ENCODE results near the gene GGA2. TPM values are rescaled to one million over a fixed set of nuclear protein-coding genes. Genes with fewer than 3 reads are reported as not detected.
A peak's percentile ranks its signal among the peaks of the same experiment; 100 is the strongest.

GGA2 gene
- total and polyA plus RNA-seq, 9 donors, result 27.1 to 141 (median 83.3) TPM

DNA sequence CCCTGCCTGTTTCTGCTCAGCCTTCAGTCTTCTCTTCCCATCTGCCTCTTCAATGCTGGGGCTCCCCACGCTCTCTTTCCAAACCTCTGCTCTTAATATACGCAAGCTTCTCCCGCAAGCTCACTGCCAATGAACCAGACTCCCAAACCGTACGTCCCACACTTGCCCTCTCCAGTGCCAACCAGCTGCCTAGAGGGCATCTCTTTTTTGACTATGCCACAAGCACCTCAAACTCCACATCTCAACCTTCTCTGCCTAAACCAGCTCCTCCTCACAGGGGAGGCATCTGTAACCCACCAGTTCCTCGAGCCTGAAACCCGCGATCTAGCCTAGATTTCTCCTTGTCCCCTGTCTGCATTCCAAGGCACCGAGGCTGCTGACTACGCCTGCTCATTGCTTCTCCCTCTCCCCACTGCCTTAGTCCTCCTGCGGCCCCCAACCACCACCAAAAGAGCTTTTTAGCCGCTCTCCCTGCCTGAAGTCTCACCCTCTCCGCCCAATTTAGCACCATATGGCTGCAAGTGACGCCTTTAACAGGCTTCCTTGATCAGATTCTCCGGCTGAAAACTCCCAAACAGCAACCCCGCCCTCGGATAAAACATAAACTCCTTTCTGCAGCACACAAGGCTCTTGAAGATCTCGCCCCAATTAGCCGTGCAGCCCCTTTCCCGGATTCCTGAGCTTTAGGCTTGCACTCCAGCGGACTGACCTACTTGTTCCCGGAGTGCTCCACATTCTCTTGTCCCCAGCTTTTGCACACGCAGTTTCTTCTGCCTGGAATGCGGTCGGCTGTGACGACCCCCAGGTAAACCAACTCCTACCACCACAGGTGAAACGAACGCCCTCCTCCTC, 1.5 kb downstream of the GGA2 start:
- intact Hi-C loops (cut with DNase I), result loop anchor here in 1 of 4 donors (10.0 kb wide), 1 partner anchor 46 kb away; the partner anchor contains the start of genes EARS2 and UBFD1
- no peaks in the 10 kb centered on the region for H3K27me3 ChIP-seq
- H3K4me3 ChIP-seq, result peak overlapping the region; percentile 74
- H3K4me1 ChIP-seq (ENCODE audit: insufficient read depth), result peaks cover 29% of the 10 kb centered on the region
- TF ChIP-seq POLR2A (IDR thresholded peaks at IDR 0.05), result no peak
- no peaks in the 10 kb centered on the region for H3K36me3 ChIP-seq
- no peaks in the 10 kb centered on the region for H3K9me3 ChIP-seq
- no peak for DNase-seq
- peak overlapping the region in 1 of 2 donors; percentile 87 for H3K27ac ChIP-seq
- WGBS, 3 donors, result 5 to 10% (median 6%) methylated on average over 28 of the region's 28 CpGs

DNA sequence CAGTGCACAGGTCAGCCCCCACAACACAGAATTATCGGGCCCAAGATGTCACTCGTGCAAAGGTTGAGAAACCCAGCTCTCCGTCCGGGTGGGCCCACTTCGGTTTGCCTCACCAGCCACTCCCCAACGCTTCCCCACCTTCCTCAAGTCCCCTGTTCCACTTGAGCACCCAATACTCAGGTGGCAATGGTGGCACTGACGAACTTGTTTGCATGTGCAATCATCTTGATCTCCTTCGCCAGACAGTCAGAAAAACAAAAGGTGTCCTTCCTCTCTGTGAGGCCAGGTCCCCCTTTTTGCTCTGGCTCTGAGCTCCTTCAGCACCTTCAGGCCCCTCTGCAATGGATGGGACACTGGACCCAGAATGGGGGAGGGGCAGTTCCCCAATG, 3.7 kb downstream of the GGA2 start:
- no peak overlapping the region for H3K27ac ChIP-seq
- H3K27me3 ChIP-seq, result no peaks in the 10 kb centered on the region
- WGBS, 3 donors, result 95 to 97% (median 96%) methylated on average over 8 of the region's 8 CpGs
- no peak for TF ChIP-seq EP300 (IDR thresholded peaks at IDR 0.05)
- TF ChIP-seq POLR2A (IDR thresholded peaks at IDR 0.05), result no peak
- TF ChIP-seq CTCF (IDR thresholded peaks at IDR 0.05), result no peak
- no peak overlapping the region for H3K4me3 ChIP-seq
- H3K9me3 ChIP-seq, result no peaks in the 10 kb centered on the region
- no peaks in the 10 kb centered on the region for H3K36me3 ChIP-seq
- intact Hi-C loops (cut with DNase I), result loop anchor here in 1 of 4 donors (10.0 kb wide), 1 partner anchor 48 kb away; the partner anchor contains the start of genes EARS2 and UBFD1
- peaks cover 41% of the 10 kb centered on the region for H3K4me1 ChIP-seq (ENCODE audit: insufficient read depth)
- DNase-seq, result no peak

GRCh38 chr16:23505671-23506605, 4.4 kb downstream of the GGA2 start:
- Histone ChIP-seq H3K36me3 (no peaks in the 10 kb centered on the region), H3K4me3 (no peak overlapping the region), H3K27ac (no peak overlapping the region), H3K27me3 (no peaks in the 10 kb centered on the region), H3K4me1 (ENCODE audit: insufficient read depth) (peaks cover 41% of the 10 kb centered on the region), H3K9me3 (no peaks in the 10 kb centered on the region)
- TF ChIP-seq EP300 (IDR thresholded peaks at IDR 0.05), result no peak
- no peak for TF ChIP-seq CTCF (IDR thresholded peaks at IDR 0.05)
- no peak for DNase-seq
- 79 to 83% (median 82%) methylated on average over 7 of the region's 7 CpGs for WGBS, 3 donors
- intact Hi-C loops (cut with DNase I), result loop anchor here in 1 of 4 donors (10.0 kb wide), 1 partner anchor 49 kb away; the partner anchor contains the start of genes EARS2 and UBFD1

DNA sequence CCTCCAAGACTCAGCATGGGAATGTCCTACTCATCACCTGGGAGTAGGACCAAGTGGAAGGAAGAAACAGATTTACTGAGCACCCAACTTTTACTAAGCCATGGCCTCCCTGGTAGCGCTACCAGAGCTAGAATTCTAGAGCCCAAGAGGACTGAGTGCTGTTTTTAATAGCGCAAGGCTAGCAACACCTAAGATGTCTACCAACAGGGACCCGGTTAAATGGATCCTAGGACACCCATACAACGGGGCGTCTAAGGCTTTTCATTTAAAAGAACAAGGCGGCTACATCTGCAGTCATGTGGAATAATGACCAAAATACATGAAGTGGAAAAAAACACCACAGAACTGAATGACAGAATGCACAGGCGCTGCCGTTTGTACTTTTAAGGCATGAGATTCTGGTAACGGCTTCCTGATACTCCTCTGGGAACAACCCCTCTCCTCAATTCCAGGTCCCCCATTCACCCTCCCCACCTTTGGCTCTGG, 5.1 kb downstream of the GGA2 start:
- Histone ChIP-seq H3K9me3 (no peaks in the 10 kb centered on the region), H3K4me3 (no peak overlapping the region), H3K4me1 (ENCODE audit: insufficient read depth) (peaks cover 48% of the 10 kb centered on the region), H3K27me3 (no peaks in the 10 kb centered on the region), H3K27ac (peak overlapping the region in 1 of 2 donors; percentile 35), H3K36me3 (no peaks in the 10 kb centered on the region)
- TF ChIP-seq CTCF (IDR thresholded peaks at IDR 0.05), result no peak
- TF ChIP-seq EP300 (IDR thresholded peaks at IDR 0.05), result no peak
- TF ChIP-seq POLR2A (IDR thresholded peaks at IDR 0.05), result no peak
- no peak for DNase-seq
- intact Hi-C loops (cut with DNase I), result loop anchor here in 1 of 4 donors (10.0 kb wide), 1 partner anchor 50 kb away; the partner anchor contains the start of genes EARS2 and UBFD1
- 87 to 93% (median 88%) methylated on average over 9 of the region's 9 CpGs for WGBS, 3 donors
